LNCAP (cell line): Measurements from ENCODE around the gene WWOX.

ENCODE experiments used
- CTCF ChIP-seq: fragments of 450-650 bp; IDR thresholded peaks from 2 replicates; pipeline ENCODE4 v1.5.1; 2017; ENCODE audit warnings: mild to moderate bottlenecking

Gene WWOX

GRCh38 chr16:78407191-78407590 is 307.7 kb downstream of the WWOX start:
- no peak for TF ChIP-seq CTCF

GRCh38 chr16:78413651-78414050 is 314.2 kb downstream of the WWOX start:
- no peak for TF ChIP-seq CTCF

GRCh38 chr16:78415013-78415412 is 315.6 kb downstream of the WWOX start:
- no peak for TF ChIP-seq CTCF

GRCh38 chr16:78415669-78416068 is 316.2 kb downstream of the WWOX start:
- no peak for TF ChIP-seq CTCF

GRCh38 chr16:78416400-78416799 is 316.9 kb downstream of the WWOX start:
- no peak for TF ChIP-seq CTCF

- TF ChIP-seq CTCF = no peak
Observed at GRCh38 chr16:78421181-78421708, 321.8 kb downstream of the WWOX start.

- no peak for TF ChIP-seq CTCF
Observed at GRCh38 chr16:78425281-78425680, 325.8 kb downstream of the WWOX start.

- no peak for TF ChIP-seq CTCF
Observed at GRCh38 chr16:78425891-78426510, 326.5 kb downstream of the WWOX start.
